Transverse colon (tissue), 4 donors: ENCODE data around the gene HNRNPH2. TPM values are rescaled to one million over a fixed set of nuclear protein-coding genes. Genes with fewer than 3 reads are reported as not detected.

ENCODE experiments used
- DNase-seq: peaks from one replicate; pipeline ENCODE4 v3.0.0-alpha.2; 2019
- H3K27ac ChIP-seq, 4 donors: fragments of 200-600 bp; sonication (generic); 2 replicates each; pipeline ENCODE4 v1.5.1; 2016 to 2018; ENCODE audit warnings: inconsistent platforms in 4 of 4
- H3K27me3 ChIP-seq: fragments of 200-600 bp; sonication (generic); 2 replicates; pipeline ENCODE4 v1.5.1; 2017; ENCODE audit warnings: inconsistent platforms
- H3K36me3 ChIP-seq, 4 donors: fragments of 200-600 bp; sonication (generic); 2 replicates each; pipeline ENCODE4 v1.5.1; 2017 to 2019; ENCODE audit warnings: inconsistent platforms in 4 of 4
- H3K4me1 ChIP-seq, 4 donors: fragments of 200-600 bp; sonication (generic); 2 replicates each; pipeline ENCODE4 v1.5.1; 2017 to 2020; ENCODE audit warnings: inconsistent platforms in 4 of 4
- H3K4me3 ChIP-seq, 4 donors: fragments of 200-600 bp; sonication (generic); 1 replicate in 1 of 4; 2 replicates in 3 of 4; pipeline versions ENCODE4 v1.5.1 to v1.6.1; 2017 to 2019; ENCODE audit warnings: inconsistent platforms in 4 of 4
- H3K9me3 ChIP-seq, 2 donors: fragments of 200-600 bp; sonication (generic); 2 replicates each; pipeline ENCODE4 v1.5.1; 2017 to 2019; ENCODE audit warnings: inconsistent platforms in 2 of 2
- EP300 ChIP-seq: sonication (generic); formaldehyde crosslinking; IDR thresholded peaks from one replicate; pipeline ENCODE4 v1.6.1; 2017; ENCODE audit warnings: antibody characterized with exemption, low read depth
- POLR2A ChIP-seq: fragments of 450-650 bp; IDR thresholded peaks from one replicate; pipeline ENCODE4 v1.6.1; 2016; ENCODE audit warnings: antibody characterized with exemption, mild to moderate bottlenecking, moderate library complexity
- POLR2AphosphoS5 ChIP-seq, 3 donors: sonication (generic); formaldehyde crosslinking; IDR thresholded peaks; one replicate each; pipeline ENCODE4 v1.6.1; 2016; ENCODE audit warnings: antibody characterized with exemption in 3 of 3
- WGBS, 2 donors: methylation state at CpG; one replicate each; pipeline ENCODE4 v1.1.5; 2018; ENCODE audit warnings: low coverage in 1 of 2; 5-methylcytosine and 5-hydroxymethylcytosine counted together
- in situ Hi-C, 4 donors: fragments of 200-750 bp; cut with MboI; loops; one replicate each; pipeline versions ENCODE4 v1.15.0 to v1.15.1; 2017; ENCODE audit warnings: low sequenced_read_pairs in 3 of 4, low pct_ligation_motif_present in 1 of 4, low pct_unique_long_range_greater_than_20kb in 1 of 4
- intact Hi-C: fragments of 100-400 bp; cut with DNase I; formaldehyde crosslinking; loops from one replicate; pipeline ENCODE4 v1.15.1; 2023; ENCODE audit warnings: low total_unique reads
- total RNA-seq, 4 donors: library from RNA; depleted of rRNA; stranded (reverse); fragments of >200 nt; gene quantifications; one replicate each; pipeline ENCODE4 v1.1.0, GENCODE V29; 2016
- TF ChIP-seq, protein P1 (sequence below), 5 experiments: fragments of 200-600 bp in 3 of 5; fragments of 450-650 bp in 2 of 5; sonication (generic) in 3 of 5; IDR thresholded peaks; 1 replicate in 2 of 5; 2 replicates in 3 of 5; pipeline ENCODE4 v1.5.1; 2016 to 2017; ENCODE audit warnings: antibody characterized with exemption in 5 of 5, inconsistent platforms in 3 of 5, mild to moderate bottlenecking in 2 of 5, moderate library complexity in 1 of 5

The HNRNPH2 gene
- total RNA-seq, 4 donors from 2014 or later = 9.7 to 46.1 (median 33.2) TPM

DNA sequence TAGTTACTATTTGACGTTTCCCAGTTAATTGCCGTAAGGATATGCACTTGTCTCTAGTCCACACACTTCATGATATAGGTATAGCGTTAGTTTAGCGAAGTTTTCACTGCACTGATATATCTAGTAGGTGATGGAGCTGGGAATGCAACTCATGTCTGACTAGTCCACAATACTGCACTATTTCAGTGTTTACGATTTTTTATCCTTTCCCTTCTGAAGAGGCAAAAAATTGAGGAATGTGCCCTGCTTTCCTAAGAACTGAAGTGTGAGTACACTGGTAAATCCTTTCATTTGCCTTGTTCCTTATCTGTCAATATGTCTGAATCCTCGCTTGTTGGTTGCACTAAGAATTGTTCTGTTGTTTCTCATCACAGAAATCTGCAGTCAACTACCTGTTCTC, 16.2 kb upstream of the HNRNPH2 start:
- in situ Hi-C loops = no loop called here
- H3K27ac ChIP-seq = peak overlapping the region; percentile 65 to 88 (median 79)
- no peak for TF ChIP-seq EP300
- TF ChIP-seq POLR2A = no peak
- TF ChIP-seq, protein P1, sequence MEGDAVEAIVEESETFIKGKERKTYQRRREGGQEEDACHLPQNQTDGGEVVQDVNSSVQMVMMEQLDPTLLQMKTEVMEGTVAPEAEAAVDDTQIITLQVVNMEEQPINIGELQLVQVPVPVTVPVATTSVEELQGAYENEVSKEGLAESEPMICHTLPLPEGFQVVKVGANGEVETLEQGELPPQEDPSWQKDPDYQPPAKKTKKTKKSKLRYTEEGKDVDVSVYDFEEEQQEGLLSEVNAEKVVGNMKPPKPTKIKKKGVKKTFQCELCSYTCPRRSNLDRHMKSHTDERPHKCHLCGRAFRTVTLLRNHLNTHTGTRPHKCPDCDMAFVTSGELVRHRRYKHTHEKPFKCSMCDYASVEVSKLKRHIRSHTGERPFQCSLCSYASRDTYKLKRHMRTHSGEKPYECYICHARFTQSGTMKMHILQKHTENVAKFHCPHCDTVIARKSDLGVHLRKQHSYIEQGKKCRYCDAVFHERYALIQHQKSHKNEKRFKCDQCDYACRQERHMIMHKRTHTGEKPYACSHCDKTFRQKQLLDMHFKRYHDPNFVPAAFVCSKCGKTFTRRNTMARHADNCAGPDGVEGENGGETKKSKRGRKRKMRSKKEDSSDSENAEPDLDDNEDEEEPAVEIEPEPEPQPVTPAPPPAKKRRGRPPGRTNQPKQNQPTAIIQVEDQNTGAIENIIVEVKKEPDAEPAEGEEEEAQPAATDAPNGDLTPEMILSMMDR (IDR thresholded peaks at IDR 0.05) = no peak
- TF ChIP-seq POLR2AphosphoS5 (IDR thresholded peaks at IDR 0.05) = no peak
- H3K4me3 ChIP-seq = peak overlapping the region in 3 of 4 donors; percentile 40 to 61 (median 46)
- H3K9me3 ChIP-seq = no peaks in the 10 kb centered on the region
- 53% methylated on average over 6 of the region's 6 CpGs; no CpG with 5 or more reads in 1 of the 2 donors for WGBS, 2 donors
- H3K36me3 ChIP-seq = no peaks in the 10 kb centered on the region
- intact Hi-C loops = no loop called here
- H3K4me1 ChIP-seq = peaks cover 0 to 13% (median 0%) of the 10 kb centered on the region in 4 donors
- DNase-seq = no peak
- no peaks in the 10 kb centered on the region for H3K27me3 ChIP-seq

DNA sequence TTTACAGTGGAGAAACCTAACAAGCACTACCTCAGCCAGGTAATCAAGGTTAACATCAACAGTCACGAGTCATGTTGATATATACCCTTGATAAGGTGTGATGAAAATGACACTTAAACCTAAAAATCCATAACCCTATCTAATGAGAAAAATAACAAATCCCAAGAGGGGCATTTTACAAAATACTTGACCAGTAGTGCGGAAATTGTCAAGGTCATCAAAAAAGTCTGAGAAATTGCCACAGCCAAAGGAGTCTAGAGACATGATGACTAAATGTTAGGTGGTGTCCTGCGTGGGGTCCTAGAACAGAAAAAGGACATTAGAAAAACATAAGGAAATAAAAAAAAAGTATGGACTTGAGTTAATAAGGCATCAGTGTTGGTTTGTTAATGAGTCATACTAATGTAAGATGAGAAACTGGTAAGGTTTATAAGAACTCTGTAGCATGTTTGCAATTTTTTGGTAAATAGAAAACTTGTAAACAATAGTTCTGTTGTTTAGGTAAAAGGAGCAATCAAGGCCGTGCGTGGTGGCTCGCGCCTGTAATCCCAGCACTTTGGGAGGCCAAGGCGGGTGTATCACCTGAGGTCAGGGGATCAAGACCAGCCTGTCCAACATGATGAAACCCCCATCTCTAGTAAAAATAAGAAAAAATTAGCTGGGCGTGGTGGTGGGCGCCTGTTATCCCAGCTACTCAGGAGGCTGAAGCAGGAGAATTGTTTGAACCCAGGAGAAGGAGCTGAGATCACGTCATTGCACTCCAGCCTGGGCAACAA, 14.3 kb upstream of the HNRNPH2 start:
- Histone ChIP-seq H3K4me3 (no peak overlapping the region), H3K27ac (no peak overlapping the region), H3K4me1 (peaks cover 0 to 13% (median 0%) of the 10 kb centered on the region in 4 donors), H3K9me3 (no peaks in the 10 kb centered on the region), H3K27me3 (no peaks in the 10 kb centered on the region), H3K36me3 (no peaks in the 10 kb centered on the region)
- TF ChIP-seq EP300 = no peak
- TF ChIP-seq POLR2AphosphoS5 (IDR thresholded peaks at IDR 0.05) = no peak
- no peak for TF ChIP-seq POLR2A
- TF ChIP-seq, protein P1 (IDR thresholded peaks at IDR 0.05) = no peak
- 70 to 80% methylated on average over 6 to 11 of the region's 11 CpGs for WGBS, 2 donors
- no peak for DNase-seq
- in situ Hi-C loops = no loop called here
- intact Hi-C loops = no loop called here

DNA sequence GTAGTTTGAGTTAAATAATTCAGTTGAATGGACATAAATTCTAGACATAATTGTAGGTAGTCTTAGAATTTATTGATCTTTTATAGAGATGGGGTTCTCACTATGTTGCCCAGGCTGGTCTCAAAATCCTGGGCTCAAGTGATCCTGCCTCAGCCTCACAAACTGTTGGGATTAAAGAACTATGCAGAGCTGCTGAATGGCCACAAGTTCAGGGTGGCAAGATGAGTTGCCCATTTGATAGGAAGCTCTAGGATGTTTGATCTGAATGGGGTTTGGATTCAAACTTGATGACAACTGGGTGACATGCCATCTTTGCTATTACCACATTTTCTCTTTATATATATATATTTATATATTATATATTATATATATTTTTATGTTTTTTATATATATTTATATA, 13.7 kb upstream of the HNRNPH2 start:
- H3K27me3 ChIP-seq = no peaks in the 10 kb centered on the region

DNA sequence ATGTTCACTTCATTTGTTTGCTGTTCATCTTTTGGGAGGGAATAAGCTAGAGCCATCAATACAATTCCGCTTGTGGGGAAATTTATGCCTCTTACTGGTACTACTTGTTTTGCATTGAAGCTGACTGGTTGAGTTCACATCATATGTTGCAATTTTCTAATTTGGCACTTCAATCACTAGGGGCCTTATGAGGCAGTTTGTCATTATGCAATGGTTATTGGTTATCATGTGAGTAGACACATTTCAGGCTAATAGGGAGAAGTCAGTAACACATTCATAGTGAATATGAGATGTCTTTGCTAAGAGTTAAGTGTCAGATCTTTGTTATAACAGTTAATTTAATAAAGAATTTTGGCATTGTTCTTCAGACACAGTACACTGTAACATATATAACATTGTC, 12.2 kb upstream of the HNRNPH2 start:
- no peak for TF ChIP-seq POLR2AphosphoS5 (IDR thresholded peaks at IDR 0.05)
- no peak for TF ChIP-seq POLR2A
- TF ChIP-seq, protein P1 (IDR thresholded peaks at IDR 0.05) = no peak
- no peak for TF ChIP-seq EP300
- in situ Hi-C loops = no loop called here
- intact Hi-C loops = no loop called here
- Histone ChIP-seq H3K4me1 (peaks cover 0 to 13% (median 0%) of the 10 kb centered on the region in 4 donors), H3K9me3 (no peaks in the 10 kb centered on the region), H3K36me3 (no peaks in the 10 kb centered on the region), H3K27me3 (no peaks in the 10 kb centered on the region), H3K27ac (no peak overlapping the region), H3K4me3 (no peak overlapping the region)
- no peak for DNase-seq
- WGBS, 2 donors = 55 to 70% methylated on average over 1 of the region's 1 CpG

More for the DNA sequence above, 13.7 kb upstream of the HNRNPH2 start:
- in situ Hi-C loops = no loop called here
- TF ChIP-seq EP300 = no peak
- TF ChIP-seq POLR2AphosphoS5 (IDR thresholded peaks at IDR 0.05) = no peak
- no peak for TF ChIP-seq POLR2A
- TF ChIP-seq, protein P1 (IDR thresholded peaks at IDR 0.05) = no peak
- no peak overlapping the region for H3K27ac ChIP-seq
- H3K4me1 ChIP-seq = peaks cover 0 to 13% (median 0%) of the 10 kb centered on the region in 4 donors
- DNase-seq = no peak
- H3K4me3 ChIP-seq = no peak overlapping the region
- H3K36me3 ChIP-seq = no peaks in the 10 kb centered on the region
- intact Hi-C loops = no loop called here
- no peaks in the 10 kb centered on the region for H3K9me3 ChIP-seq
